Tibial nerve (tissue), 3 donors: ENCODE data around the gene PKD2.

Source experiments
- CTCF ChIP-seq, 5 experiments: fragments of 200-600 bp in 3 of 5; fragments of 450-650 bp in 2 of 5; sonication (generic) in 3 of 5; IDR thresholded peaks; one replicate each; pipeline ENCODE4 v1.5.1; 2016 to 2019; ENCODE audit warnings: antibody characterized with exemption in 5 of 5, mild to moderate bottlenecking in 3 of 5, moderate library complexity in 2 of 5
- POLR2A ChIP-seq, 2 donors: fragments of 450-650 bp; IDR thresholded peaks; one replicate each; pipeline ENCODE4 v1.6.1; 2017; ENCODE audit warnings: antibody characterized with exemption in 2 of 2, mild to moderate bottlenecking in 2 of 2, moderate library complexity in 2 of 2

- TF ChIP-seq CTCF (IDR thresholded peaks at IDR 0.05) (no peak), POLR2A (IDR thresholded peaks at IDR 0.05) (no peak)
Measured at GRCh38 chr4:87986508-87986907, 20.9 kb upstream of the PKD2 start.
